ENCODE measurements around the gene TTC7B.

DNA sequence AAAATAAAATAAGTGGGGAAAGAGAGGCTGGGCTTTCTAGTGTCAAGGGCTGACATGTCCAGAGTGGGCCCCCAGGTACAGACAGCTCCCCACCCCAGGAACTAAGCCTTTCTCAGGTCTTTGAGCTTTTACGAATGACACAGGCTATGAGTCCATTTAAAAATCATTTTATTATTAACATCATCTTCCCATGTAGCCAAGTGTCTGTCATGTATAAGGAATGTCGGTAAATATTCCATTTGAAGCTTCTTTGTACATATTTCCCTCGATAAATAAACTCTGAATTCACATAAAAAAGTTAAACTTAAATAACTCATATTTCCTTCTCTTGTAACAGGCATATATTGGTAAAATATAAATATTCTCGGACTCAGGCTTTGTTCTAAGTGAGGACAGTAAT is 275.8 kb downstream of the TTC7B start:
- TF ChIP-seq, protein P1, sequence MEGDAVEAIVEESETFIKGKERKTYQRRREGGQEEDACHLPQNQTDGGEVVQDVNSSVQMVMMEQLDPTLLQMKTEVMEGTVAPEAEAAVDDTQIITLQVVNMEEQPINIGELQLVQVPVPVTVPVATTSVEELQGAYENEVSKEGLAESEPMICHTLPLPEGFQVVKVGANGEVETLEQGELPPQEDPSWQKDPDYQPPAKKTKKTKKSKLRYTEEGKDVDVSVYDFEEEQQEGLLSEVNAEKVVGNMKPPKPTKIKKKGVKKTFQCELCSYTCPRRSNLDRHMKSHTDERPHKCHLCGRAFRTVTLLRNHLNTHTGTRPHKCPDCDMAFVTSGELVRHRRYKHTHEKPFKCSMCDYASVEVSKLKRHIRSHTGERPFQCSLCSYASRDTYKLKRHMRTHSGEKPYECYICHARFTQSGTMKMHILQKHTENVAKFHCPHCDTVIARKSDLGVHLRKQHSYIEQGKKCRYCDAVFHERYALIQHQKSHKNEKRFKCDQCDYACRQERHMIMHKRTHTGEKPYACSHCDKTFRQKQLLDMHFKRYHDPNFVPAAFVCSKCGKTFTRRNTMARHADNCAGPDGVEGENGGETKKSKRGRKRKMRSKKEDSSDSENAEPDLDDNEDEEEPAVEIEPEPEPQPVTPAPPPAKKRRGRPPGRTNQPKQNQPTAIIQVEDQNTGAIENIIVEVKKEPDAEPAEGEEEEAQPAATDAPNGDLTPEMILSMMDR (IDR thresholded peaks at IDR 0.05; ENCODE audit: borderline replicate concordance, extremely low read depth, low read length, poor library complexity, severe bottlenecking), result no peak
- no peak for TF ChIP-seq EZH2 (IDR thresholded peaks at IDR 0.05; ENCODE audit: borderline replicate concordance, low read depth, low read length, severe bottlenecking)
